K562 (cell line): ENCODE results near the gene RBM46.

ENCODE experiments used
- CTCF ChIP-seq, 3 experiments: IDR thresholded peaks in 2 of 3; conservative IDR thresholded peaks in 1 of 3; 2 replicates each; pipeline ENCODE4 v1.5.1; 2011 to 2012; ENCODE audit warnings: low read length in 3 of 3, mild to moderate bottlenecking in 3 of 3, control low read depth in 2 of 3, improper control_type of control experiment in 1 of 3, inconsistent platforms in 1 of 3, low read depth in 1 of 3, mixed read lengths in 1 of 3, moderate library complexity in 1 of 3; ENCODE audit not compliant: insufficient read depth in 2 of 3
- ELF4 ChIP-seq: fragments of 450-650 bp; formaldehyde crosslinking; IDR thresholded peaks from 2 replicates; pipeline ENCODE4 v1.4.0; 2022; ENCODE audit warnings: missing genetic modification characterization
- HNRNPL ChIP-seq: fragments of 200-400 bp; formaldehyde crosslinking; IDR thresholded peaks from 2 replicates; pipeline ENCODE4 v1.6.1; 2017; ENCODE audit warnings: low read depth, mild to moderate bottlenecking, low read length
- MAZ ChIP-seq, 2 experiments: fragments of 450-650 bp in 1 of 2; sonication (generic) in 1 of 2; formaldehyde crosslinking; IDR thresholded peaks in 1 of 2; conservative IDR thresholded peaks in 1 of 2; 2 replicates each; pipeline versions ENCODE4 v1.4.0 to v1.5.0; 2020; ENCODE audit warnings: mild to moderate bottlenecking in 1 of 2, missing genetic modification reagents in 1 of 2
- POLR2A ChIP-seq: fragments of 450-650 bp; conservative IDR thresholded peaks from 2 replicates; pipeline ENCODE4 v1.6.1; 2016
- PRPF4 ChIP-seq: fragments of 200-400 bp; formaldehyde crosslinking; IDR thresholded peaks from one replicate; pipeline ENCODE4 v1.6.1; 2017; ENCODE audit warnings: low read length, low read depth, mild to moderate bottlenecking; ENCODE audit not compliant: insufficient read depth, poor library complexity, severe bottlenecking
- SRF ChIP-seq, 2 experiments: fragments of 250-450, 450-650 bp in 1 of 2; sonication (Bioruptor Pico) in 1 of 2; sonication (generic) in 1 of 2; formaldehyde crosslinking; IDR thresholded peaks; 2 replicates each; pipeline versions ENCODE4 v1.5.0 to v1.5.1; 2020 to 2022; ENCODE audit warnings: mild to moderate bottlenecking in 1 of 2, missing genetic modification reagents in 1 of 2
- TAF1 ChIP-seq: IDR thresholded peaks from 2 replicates; pipeline ENCODE4 v1.6.1; 2011; ENCODE audit warnings: mild to moderate bottlenecking, low read length, moderate library complexity; ENCODE audit not compliant: insufficient read depth, control insufficient read depth, severe bottlenecking; ENCODE audit errors: extremely low read depth
- TEAD2 ChIP-seq: fragments of 450-650 bp; IDR thresholded peaks from 2 replicates; pipeline ENCODE4 v1.6.1; 2016; ENCODE audit warnings: missing genetic modification characterization, control low read depth, missing compliant biosample characterization
- ZNF384 ChIP-seq: IDR thresholded peaks from 2 replicates; pipeline ENCODE4 v1.6.1; 2012; ENCODE audit warnings: low read depth, low read length, improper control_type of control experiment

DNA sequence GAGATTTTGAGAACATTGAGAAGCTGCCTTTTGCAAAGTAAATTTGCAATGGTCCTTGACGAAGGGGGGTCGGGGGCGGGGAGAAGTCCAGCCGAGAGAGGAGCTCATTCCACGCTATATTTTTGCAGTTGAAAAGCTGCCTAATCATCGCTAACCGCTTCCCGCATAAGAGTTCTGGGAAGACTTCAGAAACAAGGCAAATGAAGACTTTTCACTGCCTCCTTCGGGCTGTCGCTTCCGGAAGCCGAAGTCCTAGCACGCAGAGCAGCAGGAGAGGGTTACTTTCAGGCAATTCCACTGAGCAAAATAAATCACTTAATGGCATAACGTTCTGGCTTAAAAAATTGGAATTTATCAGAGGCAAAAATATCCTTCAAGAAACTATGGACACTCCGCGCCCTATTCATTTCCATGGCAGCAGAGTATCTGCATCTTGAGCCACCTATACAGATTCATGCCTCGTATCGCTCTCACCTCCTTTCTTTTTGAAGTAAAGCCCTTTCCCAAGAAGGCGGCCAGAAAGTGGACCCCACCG, 39.9 kb upstream of the RBM46 start:
- TF ChIP-seq TEAD2 (tag) (no peak), MAZ (CRISPR knock-in tag; conservative IDR thresholded peaks at IDR 0.05 in 1 of 2, IDR thresholded peaks at IDR 0.05 in 1 of 2) (no peak), CTCF (IDR thresholded peaks at IDR 0.05 in 2 of 3, conservative IDR thresholded peaks at IDR 0.05 in 1 of 3; ENCODE audit: insufficient read depth in 2 of 3, low read depth in 1 of 3, low read length in 3 of 3) (no peak), TAF1 (no peak), ZNF384 (no peak), SRF (CRISPR knock-in tag; IDR thresholded peaks at IDR 0.05) (no peak), POLR2A (no peak), HNRNPL (no peak), PRPF4 (no peak), ELF4 (CRISPR knock-in tag) (no peak)
